Measurements from ENCODE around the gene CDH4.

DNA sequence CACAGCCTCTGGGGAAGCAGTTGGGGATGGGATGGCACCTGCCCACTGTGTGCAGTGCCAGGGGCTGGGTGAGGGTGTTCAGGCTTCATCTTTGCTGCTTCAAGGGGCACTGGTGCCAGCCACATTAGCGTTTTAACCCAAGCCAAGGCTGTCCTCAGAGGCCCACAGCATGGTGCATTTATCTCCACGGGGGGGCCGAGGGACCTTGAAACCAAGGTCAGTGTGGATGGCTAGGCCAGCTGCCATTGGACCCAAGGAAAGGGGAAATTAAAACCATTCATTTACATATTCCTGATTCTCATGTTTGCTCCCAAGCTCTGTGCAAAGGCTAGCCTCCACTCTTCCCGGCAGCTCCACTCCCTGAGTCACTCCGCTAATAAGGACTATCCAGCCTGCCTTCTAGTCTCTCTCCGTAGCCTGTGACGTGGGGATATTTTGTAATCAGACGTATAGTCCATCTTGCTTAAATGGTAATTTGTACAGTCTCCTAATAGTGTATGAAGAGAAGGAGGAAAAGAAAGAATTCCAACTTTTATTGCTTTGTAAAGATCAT is 197.1 kb downstream of the CDH4 start:
- TF ChIP-seq, protein P1, sequence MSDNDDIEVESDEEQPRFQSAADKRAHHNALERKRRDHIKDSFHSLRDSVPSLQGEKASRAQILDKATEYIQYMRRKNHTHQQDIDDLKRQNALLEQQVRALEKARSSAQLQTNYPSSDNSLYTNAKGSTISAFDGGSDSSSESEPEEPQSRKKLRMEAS (CRISPR knock-in tag; IDR thresholded peaks at IDR 0.05), result no peak
- TF ChIP-seq ARID4B (CRISPR knock-in tag; IDR thresholded peaks at IDR 0.05; ENCODE audit: borderline replicate concordance) (no peak), CTCF (IDR thresholded peaks at IDR 0.05) (no peak), ZNF138 (CRISPR knock-in tag; conservative IDR thresholded peaks at IDR 0.05) (no peak)
